AG04450 (cell line): ENCODE results near the gene SLIT2. TPM values are rescaled to one million over a fixed set of nuclear protein-coding genes. Genes with fewer than 3 reads are reported as not detected.

Source experiments
- CTCF ChIA-PET: fragments of 300-600, 350-600 bp; formaldehyde crosslinking; extraction: SDS; loops from one replicate; lab custom pipeline; 2022; ENCODE audit warnings: antibody characterized with exemption, inconsistent platforms; lab: Charles Lee
- POLR2A ChIA-PET: fragments of 350-600 bp; formaldehyde crosslinking; extraction: SDS; loops from one replicate; lab custom pipeline; 2021; ENCODE audit warnings: antibody characterized with exemption, inconsistent platforms; lab: Yijun Ruan, JAX
- DNase-seq: peaks from one replicate; pipeline ENCODE4 v3.0.0-alpha.2; 2011; ENCODE audit warnings: low read depth, low spot score
- H3K27ac ChIP-seq: one replicate; pipeline ENCODE4 v1.5.1; 2012; ENCODE audit warnings: low read depth, low read length, control low read depth
- H3K27me3 ChIP-seq: one replicate; pipeline ENCODE4 v1.6.0; 2012; ENCODE audit warnings: low read length; ENCODE audit not compliant: control insufficient read depth, insufficient read depth
- H3K4me3 ChIP-seq: 2 replicates; pipeline ENCODE4 v1.5.1; 2011; ENCODE audit warnings: mild to moderate bottlenecking, low read depth, low read length, control low read depth
- H3K9me3 ChIP-seq: 2 replicates; pipeline ENCODE4 v1.5.1; 2012; ENCODE audit warnings: low read length; ENCODE audit not compliant: control insufficient read depth, insufficient read depth
- CTCF ChIP-seq: IDR thresholded peaks from 2 replicates; pipeline ENCODE4 v1.5.1; 2011; ENCODE audit warnings: low read depth, low read length, control low read depth, inconsistent platforms
- polyA plus RNA-seq: library from polyadenylated mRNA; depleted of rRNA; stranded (reverse); fragments of >200 nt; gene quantifications from 2 replicates; pipeline ENCODE4 v1.2.3, GENCODE V29; 2011

SLIT2 gene
- polyA plus RNA-seq, 1 experiment, result 15.2 TPM

GRCh38 chr4:20299515-20299914 is 47.8 kb downstream of the SLIT2 start:
- ChIA-PET CTCF (interaction anchor here (0.6 to 1.9 kb wide), 15 partner anchors 13 to 1078 kb away, joined by 3 to 11 read pairs (median 3); no protein-coding TSS in a partner anchor), POLR2A (no interaction called here)
- Histone ChIP-seq H3K27me3 (no peaks in the 10 kb centered on the region), H3K27ac (no peak overlapping the region), H3K9me3 (no peaks in the 10 kb centered on the region), H3K4me3 (no peak overlapping the region)
- peak; percentile 66 for TF ChIP-seq CTCF
- DNase-seq, result peak; percentile 13

DNA sequence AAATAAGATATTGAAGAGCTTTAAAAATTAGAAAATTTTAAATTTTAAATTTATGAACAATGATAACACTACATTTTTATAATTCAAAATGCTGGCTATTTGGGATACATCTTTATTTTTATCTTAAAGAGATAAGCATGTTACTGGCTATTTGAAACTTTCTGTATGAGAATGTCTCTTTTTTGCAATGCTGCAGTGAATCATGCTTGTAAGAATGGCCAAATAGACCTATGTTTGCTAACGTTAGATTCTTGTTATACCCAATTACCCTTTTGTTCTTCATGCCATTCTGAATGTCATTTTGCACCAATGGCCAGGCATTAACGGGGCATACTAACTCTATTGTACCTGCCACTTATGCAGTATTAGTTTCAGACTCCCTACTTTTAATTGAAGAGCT is 49.5 kb downstream of the SLIT2 start:
- DNase-seq, result no peak
- ChIA-PET POLR2A (no interaction called here), CTCF (interaction anchor here (0.9 to 1.6 kb wide), 5 partner anchors 11 to 384 kb away, joined by 3 to 5 read pairs (median 4); no protein-coding TSS in a partner anchor)

More for the DNA sequence above, 49.5 kb downstream of the SLIT2 start:
- H3K27me3 ChIP-seq, result no peaks in the 10 kb centered on the region
- H3K4me3 ChIP-seq, result no peak overlapping the region
- H3K27ac ChIP-seq, result no peak overlapping the region
- H3K9me3 ChIP-seq, result no peaks in the 10 kb centered on the region
- TF ChIP-seq CTCF, result no peak
